Measurements from ENCODE around the gene SMOC1.

SMOC1 gene

DNA sequence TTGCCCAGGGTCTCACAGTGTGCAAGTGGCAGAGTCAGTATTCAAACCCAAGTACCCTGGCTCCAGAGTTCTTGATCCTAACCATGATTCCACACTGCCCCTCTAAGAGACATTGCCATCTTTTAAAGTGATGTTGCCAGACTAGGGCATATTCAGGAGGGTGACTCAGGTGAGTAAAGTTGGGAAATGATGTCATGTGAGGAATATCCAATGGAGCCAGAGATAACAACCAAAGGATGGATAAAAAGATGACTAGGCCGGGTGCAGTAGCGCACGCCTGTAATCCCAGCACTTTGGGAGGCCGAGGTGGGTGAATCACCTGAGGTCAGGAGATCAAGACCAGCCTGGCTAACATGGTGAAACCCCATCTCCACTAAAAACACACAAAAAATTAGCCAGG is 85.6 kb downstream of the SMOC1 start:
- Histone ChIP-seq H3K9ac (ENCODE audit: low read depth, low read length) (no peak overlapping the region), H3K36me3 (ENCODE audit: insufficient read depth, low read length) (no peaks in the 10 kb centered on the region), H3K79me2 (ENCODE audit: insufficient read depth, low read length) (no peaks in the 10 kb centered on the region), H2AFZ (ENCODE audit: low read depth, low read length) (no peak overlapping the region), H3K27me3 (ENCODE audit: insufficient read depth, low read length, poor library complexity) (no peaks in the 10 kb centered on the region), H4K20me1 (ENCODE audit: insufficient read depth, low read length) (no peaks in the 10 kb centered on the region), H3K27ac (ENCODE audit: low read length) (no peak overlapping the region), H3K9me3 (ENCODE audit: insufficient read depth, low read length, severe bottlenecking) (no peaks in the 10 kb centered on the region), H3K4me2 (ENCODE audit: insufficient read depth, low read length) (no peak overlapping the region), H3K4me3 (ENCODE audit: low read depth in 1 of 2, low read length in 2 of 2) (no peak overlapping the region), H3K4me1 (ENCODE audit: insufficient read depth, low read length) (no peaks in the 10 kb centered on the region)
- no peak for ATAC-seq (ENCODE audit: insufficient read depth, low read depth)
- TF ChIP-seq EZH2 (IDR thresholded peaks at IDR 0.05; ENCODE audit: borderline replicate concordance, low read depth, low read length, severe bottlenecking): no peak
- TF ChIP-seq, protein P1, sequence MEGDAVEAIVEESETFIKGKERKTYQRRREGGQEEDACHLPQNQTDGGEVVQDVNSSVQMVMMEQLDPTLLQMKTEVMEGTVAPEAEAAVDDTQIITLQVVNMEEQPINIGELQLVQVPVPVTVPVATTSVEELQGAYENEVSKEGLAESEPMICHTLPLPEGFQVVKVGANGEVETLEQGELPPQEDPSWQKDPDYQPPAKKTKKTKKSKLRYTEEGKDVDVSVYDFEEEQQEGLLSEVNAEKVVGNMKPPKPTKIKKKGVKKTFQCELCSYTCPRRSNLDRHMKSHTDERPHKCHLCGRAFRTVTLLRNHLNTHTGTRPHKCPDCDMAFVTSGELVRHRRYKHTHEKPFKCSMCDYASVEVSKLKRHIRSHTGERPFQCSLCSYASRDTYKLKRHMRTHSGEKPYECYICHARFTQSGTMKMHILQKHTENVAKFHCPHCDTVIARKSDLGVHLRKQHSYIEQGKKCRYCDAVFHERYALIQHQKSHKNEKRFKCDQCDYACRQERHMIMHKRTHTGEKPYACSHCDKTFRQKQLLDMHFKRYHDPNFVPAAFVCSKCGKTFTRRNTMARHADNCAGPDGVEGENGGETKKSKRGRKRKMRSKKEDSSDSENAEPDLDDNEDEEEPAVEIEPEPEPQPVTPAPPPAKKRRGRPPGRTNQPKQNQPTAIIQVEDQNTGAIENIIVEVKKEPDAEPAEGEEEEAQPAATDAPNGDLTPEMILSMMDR (IDR thresholded peaks at IDR 0.05; ENCODE audit: borderline replicate concordance, extremely low read depth, low read length, poor library complexity, severe bottlenecking): no peak
- no peak for DNase-seq

DNA sequence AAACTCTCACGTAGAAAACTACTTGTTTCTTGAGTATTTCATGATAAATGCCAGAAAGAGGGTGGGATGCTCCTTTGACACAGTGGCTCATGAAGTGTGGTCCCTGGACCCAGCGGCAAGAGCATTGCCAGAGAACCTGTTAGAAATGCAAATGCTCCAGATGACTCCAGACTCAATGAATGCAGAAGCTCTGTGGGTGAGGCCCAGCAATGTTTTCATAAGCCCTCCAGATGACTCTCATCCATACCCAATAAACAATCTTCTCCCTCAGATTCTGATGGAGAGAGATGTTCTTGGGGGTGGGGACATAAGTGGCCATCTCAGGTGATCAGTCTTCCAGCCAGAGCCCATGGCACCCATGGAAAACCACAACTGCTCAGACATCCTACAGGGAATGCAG is 88.9 kb downstream of the SMOC1 start:
- Histone ChIP-seq H3K4me2 (ENCODE audit: insufficient read depth, low read length) (no peak overlapping the region), H3K27me3 (ENCODE audit: insufficient read depth, low read length, poor library complexity) (no peaks in the 10 kb centered on the region), H3K27ac (ENCODE audit: low read length) (no peak overlapping the region), H3K4me1 (ENCODE audit: insufficient read depth, low read length) (no peaks in the 10 kb centered on the region), H3K9me3 (ENCODE audit: insufficient read depth, low read length, severe bottlenecking) (no peaks in the 10 kb centered on the region), H3K79me2 (ENCODE audit: insufficient read depth, low read length) (no peaks in the 10 kb centered on the region), H4K20me1 (ENCODE audit: insufficient read depth, low read length) (no peaks in the 10 kb centered on the region), H3K9ac (ENCODE audit: low read depth, low read length) (no peak overlapping the region), H3K36me3 (ENCODE audit: insufficient read depth, low read length) (no peaks in the 10 kb centered on the region), H3K4me3 (ENCODE audit: low read depth in 1 of 2, low read length in 2 of 2) (no peak overlapping the region), H2AFZ (ENCODE audit: low read depth, low read length) (no peak overlapping the region)
- TF ChIP-seq EZH2 (IDR thresholded peaks at IDR 0.05; ENCODE audit: borderline replicate concordance, low read depth, low read length, severe bottlenecking): no peak
- TF ChIP-seq, protein P1 (IDR thresholded peaks at IDR 0.05; ENCODE audit: borderline replicate concordance, extremely low read depth, low read length, poor library complexity, severe bottlenecking): no peak
- no peak for DNase-seq
- no peak for ATAC-seq (ENCODE audit: insufficient read depth, low read depth)

DNA sequence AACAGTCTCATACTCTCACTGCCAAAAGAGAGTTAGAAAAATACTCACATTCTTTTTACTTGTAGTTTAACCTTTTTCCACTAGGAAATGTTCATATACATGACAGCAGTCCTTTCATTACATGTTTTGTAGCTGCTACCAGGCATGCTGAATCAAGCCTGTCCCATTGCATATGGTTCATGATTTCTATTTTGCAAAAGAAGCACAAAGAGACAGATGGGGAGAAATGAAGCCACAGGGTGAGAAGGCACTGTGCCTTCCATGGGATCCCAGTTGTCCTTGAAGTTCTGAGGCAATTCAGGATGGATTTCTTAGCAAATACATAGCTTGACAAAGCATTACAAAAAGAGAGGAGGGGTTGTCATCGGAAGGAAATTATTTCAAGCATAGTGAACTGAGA is 89.5 kb downstream of the SMOC1 start:
- H3K79me2 ChIP-seq (ENCODE audit: insufficient read depth, low read length): no peaks in the 10 kb centered on the region
- no peak for TF ChIP-seq EZH2 (IDR thresholded peaks at IDR 0.05; ENCODE audit: borderline replicate concordance, low read depth, low read length, severe bottlenecking)
- TF ChIP-seq, protein P1 (IDR thresholded peaks at IDR 0.05; ENCODE audit: borderline replicate concordance, extremely low read depth, low read length, poor library complexity, severe bottlenecking): no peak
- no peak for ATAC-seq (ENCODE audit: insufficient read depth, low read depth)

DNA sequence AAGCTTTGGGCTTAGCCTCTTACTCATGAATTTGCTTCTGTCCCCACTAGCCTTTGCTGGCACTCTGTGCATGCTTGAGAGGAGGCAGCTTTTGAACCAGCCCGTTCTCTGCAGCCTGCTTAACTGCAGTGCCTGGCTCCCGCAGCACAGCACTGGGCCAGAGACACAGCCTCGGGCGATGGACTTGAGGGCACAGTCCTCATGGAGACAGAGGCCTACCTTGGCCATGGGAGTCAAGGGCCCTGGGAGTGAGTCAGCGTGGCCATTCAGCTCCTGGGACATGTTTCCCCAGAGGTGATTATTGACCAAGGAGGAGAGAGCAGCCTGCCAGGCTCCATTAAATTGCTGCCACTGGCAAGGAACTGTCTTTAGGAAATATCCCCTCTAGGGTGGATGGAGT is 93.5 kb downstream of the SMOC1 start:
- H3K4me1 ChIP-seq (ENCODE audit: insufficient read depth, low read length): no peaks in the 10 kb centered on the region
- no peak overlapping the region for H3K27ac ChIP-seq (ENCODE audit: low read length)
- H3K79me2 ChIP-seq (ENCODE audit: insufficient read depth, low read length): no peaks in the 10 kb centered on the region
- H4K20me1 ChIP-seq (ENCODE audit: insufficient read depth, low read length): no peaks in the 10 kb centered on the region
- TF ChIP-seq EZH2 (IDR thresholded peaks at IDR 0.05; ENCODE audit: borderline replicate concordance, low read depth, low read length, severe bottlenecking): no peak
- TF ChIP-seq, protein P1 (IDR thresholded peaks at IDR 0.05; ENCODE audit: borderline replicate concordance, extremely low read depth, low read length, poor library complexity, severe bottlenecking): no peak
- no peak for DNase-seq
- no peaks in the 10 kb centered on the region for H3K36me3 ChIP-seq (ENCODE audit: insufficient read depth, low read length)
- peaks cover 5% of the 10 kb centered on the region for H3K27me3 ChIP-seq (ENCODE audit: insufficient read depth, low read length, poor library complexity)
- H3K4me2 ChIP-seq (ENCODE audit: insufficient read depth, low read length): no peak overlapping the region
- no peak overlapping the region for H3K4me3 ChIP-seq (ENCODE audit: low read depth in 1 of 2, low read length in 2 of 2)
- ATAC-seq (ENCODE audit: insufficient read depth, low read depth): no peak
- H3K9ac ChIP-seq (ENCODE audit: low read depth, low read length): no peak overlapping the region
- no peak overlapping the region for H2AFZ ChIP-seq (ENCODE audit: low read depth, low read length)
- no peaks in the 10 kb centered on the region for H3K9me3 ChIP-seq (ENCODE audit: insufficient read depth, low read length, severe bottlenecking)

More for the DNA sequence above, 89.5 kb downstream of the SMOC1 start:
- Histone ChIP-seq H3K36me3 (ENCODE audit: insufficient read depth, low read length) (no peaks in the 10 kb centered on the region), H3K9me3 (ENCODE audit: insufficient read depth, low read length, severe bottlenecking) (no peaks in the 10 kb centered on the region), H2AFZ (ENCODE audit: low read depth, low read length) (no peak overlapping the region), H3K4me1 (ENCODE audit: insufficient read depth, low read length) (no peaks in the 10 kb centered on the region), H3K4me2 (ENCODE audit: insufficient read depth, low read length) (no peak overlapping the region), H3K27ac (ENCODE audit: low read length) (no peak overlapping the region), H3K4me3 (ENCODE audit: low read depth in 1 of 2, low read length in 2 of 2) (no peak overlapping the region), H4K20me1 (ENCODE audit: insufficient read depth, low read length) (no peaks in the 10 kb centered on the region), H3K9ac (ENCODE audit: low read depth, low read length) (no peak overlapping the region), H3K27me3 (ENCODE audit: insufficient read depth, low read length, poor library complexity) (no peaks in the 10 kb centered on the region)
- no peak for DNase-seq
